Retinal pigment epithelial cell (primary cell): ENCODE data around the gene MRPL24.
A peak's percentile ranks its signal among the peaks of the same experiment; 100 is the strongest.

Experiments
- DNase-seq: peaks from one replicate; pipeline ENCODE4 v3.0.0-alpha.2; 2010; ENCODE audit warnings: low read depth
- H3K4me3 ChIP-seq: 2 replicates; pipeline ENCODE4 v1.5.1; 2011; ENCODE audit warnings: mild to moderate bottlenecking, low read length, control low read depth, moderate library complexity
- CTCF ChIP-seq: conservative IDR thresholded peaks from 2 replicates; pipeline ENCODE4 v1.5.1; 2011; ENCODE audit warnings: low read depth, low read length, control low read depth, inconsistent platforms

MRPL24 gene

DNA sequence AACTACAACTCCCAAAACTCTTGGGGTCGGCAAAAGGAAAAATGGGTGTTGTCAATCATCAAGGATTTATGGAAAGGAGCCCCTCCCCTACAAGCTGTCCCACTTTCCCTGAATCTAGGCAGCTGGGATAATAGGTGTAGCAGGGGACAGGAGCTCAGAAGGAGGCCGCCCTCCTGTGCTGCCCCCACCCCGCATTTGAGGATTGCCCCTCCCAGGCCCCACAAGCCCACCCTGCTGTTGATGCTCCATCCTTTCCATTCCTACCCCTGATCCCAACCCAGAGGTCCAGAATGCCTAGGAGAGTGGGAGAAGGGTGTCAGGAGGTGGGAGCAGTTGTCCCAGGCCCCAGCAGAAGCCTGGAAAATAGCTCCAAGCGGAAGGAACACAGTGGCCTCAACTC is 1.9 kb upstream of the MRPL24 start:
- TF ChIP-seq CTCF = no peak
- no peak overlapping the region for H3K4me3 ChIP-seq
- DNase-seq = no peak

GRCh38 chr1:156742017-156742416 is 1.1 kb upstream of the MRPL24 start:
- H3K4me3 ChIP-seq = no peak overlapping the region
- no peak for DNase-seq
- no peak for TF ChIP-seq CTCF

DNA sequence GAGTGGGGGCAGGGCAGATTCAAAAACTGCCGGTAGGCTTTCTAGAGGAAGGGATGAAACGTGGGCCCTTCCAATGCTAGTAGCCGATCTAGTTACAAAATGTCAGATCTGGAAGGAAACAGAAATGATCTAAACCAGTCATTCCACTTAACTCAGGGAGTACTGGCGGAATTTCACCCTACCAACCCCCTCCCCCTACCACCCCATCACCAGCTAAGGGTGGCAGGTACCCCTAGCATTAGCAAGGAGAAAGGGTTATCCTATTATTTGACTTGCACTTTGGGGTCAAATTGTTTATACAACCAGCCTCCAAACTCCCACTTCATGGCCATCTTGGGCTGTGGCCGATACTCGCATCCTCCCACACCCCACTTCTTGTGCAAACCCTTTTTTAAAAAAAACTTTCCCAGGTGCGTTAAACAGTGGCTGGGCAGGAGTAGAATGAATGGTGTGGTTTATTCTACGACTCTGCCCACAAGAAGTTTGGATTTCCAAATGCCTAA is 644 bp upstream of the MRPL24 start:
- peak overlapping the region; percentile 30 for H3K4me3 ChIP-seq
- no peak for DNase-seq
- TF ChIP-seq CTCF = no peak

GRCh38 chr1:156740237-156740740 is 599 bp downstream of the MRPL24 start:
- DNase-seq = no peak
- no peak for TF ChIP-seq CTCF
- peak overlapping the region; percentile 89 for H3K4me3 ChIP-seq

- no peak for TF ChIP-seq CTCF
- DNase-seq = no peak
- no peak overlapping the region for H3K4me3 ChIP-seq
Measured at GRCh38 chr1:156738916-156739315, 2.0 kb downstream of the MRPL24 start.

DNA sequence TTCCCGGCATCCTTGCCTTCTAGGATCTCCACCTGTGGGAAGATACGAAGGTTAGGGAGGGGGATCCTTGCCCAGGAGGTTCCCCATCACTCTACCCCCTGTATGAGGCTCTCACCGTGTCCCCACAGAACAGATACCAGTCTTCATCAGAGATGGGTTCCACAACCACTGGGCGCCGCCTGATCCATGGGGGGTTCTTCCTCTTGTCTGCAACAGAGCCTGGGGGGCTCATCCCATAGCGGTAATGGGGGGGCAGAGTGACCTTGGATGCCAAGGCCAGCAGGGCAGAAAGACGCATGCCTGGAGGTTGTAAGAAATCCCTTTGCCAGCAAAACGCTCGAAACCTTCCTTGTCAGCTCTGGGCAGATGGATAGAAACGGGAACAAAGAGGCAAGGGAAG is 2.5 kb downstream of the MRPL24 start:
- no peak for DNase-seq
- H3K4me3 ChIP-seq = no peak overlapping the region
- no peak for TF ChIP-seq CTCF

- TF ChIP-seq CTCF = no peak
- no peak overlapping the region for H3K4me3 ChIP-seq
- DNase-seq = no peak
Measured at GRCh38 chr1:156733989-156734584, 6.8 kb downstream of the MRPL24 start.
